ENCODE data around the gene NADSYN1.

The NADSYN1 gene

DNA sequence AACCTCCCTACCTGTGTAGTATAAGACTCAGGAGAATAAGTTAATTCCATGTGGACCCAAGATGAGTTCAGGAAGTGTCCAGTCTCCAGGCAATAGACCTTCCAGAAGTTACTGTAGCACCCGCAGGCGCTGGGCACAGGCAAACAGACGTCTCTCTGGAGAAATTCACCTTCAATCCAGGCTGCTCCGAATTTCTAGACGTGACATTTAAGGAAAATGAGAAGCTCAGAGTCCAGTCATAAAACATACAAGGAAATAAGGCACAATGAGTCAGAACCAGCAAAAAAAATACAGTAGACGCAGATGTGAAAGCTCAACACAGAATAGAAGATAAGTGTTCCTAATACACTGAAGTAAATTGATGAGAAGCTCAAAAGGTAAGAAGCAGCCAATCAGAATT lies 14.2 kb downstream of the NADSYN1 start:
- TF ChIP-seq, protein P1, sequence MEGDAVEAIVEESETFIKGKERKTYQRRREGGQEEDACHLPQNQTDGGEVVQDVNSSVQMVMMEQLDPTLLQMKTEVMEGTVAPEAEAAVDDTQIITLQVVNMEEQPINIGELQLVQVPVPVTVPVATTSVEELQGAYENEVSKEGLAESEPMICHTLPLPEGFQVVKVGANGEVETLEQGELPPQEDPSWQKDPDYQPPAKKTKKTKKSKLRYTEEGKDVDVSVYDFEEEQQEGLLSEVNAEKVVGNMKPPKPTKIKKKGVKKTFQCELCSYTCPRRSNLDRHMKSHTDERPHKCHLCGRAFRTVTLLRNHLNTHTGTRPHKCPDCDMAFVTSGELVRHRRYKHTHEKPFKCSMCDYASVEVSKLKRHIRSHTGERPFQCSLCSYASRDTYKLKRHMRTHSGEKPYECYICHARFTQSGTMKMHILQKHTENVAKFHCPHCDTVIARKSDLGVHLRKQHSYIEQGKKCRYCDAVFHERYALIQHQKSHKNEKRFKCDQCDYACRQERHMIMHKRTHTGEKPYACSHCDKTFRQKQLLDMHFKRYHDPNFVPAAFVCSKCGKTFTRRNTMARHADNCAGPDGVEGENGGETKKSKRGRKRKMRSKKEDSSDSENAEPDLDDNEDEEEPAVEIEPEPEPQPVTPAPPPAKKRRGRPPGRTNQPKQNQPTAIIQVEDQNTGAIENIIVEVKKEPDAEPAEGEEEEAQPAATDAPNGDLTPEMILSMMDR (IDR thresholded peaks at IDR 0.05) = no peak
- H3K27ac ChIP-seq = no peak overlapping the region
- no peak overlapping the region for H3K4me3 ChIP-seq (ENCODE audit: low read depth, low read length)
- no peaks in the 10 kb centered on the region for H3K4me1 ChIP-seq
- H3K36me3 ChIP-seq (ENCODE audit: control insufficient read depth, insufficient read depth, low read length) = no peaks in the 10 kb centered on the region
- no peaks in the 10 kb centered on the region for H3K27me3 ChIP-seq (ENCODE audit: control insufficient read depth, insufficient read depth, low read length)
- no peaks in the 10 kb centered on the region for H3K9me3 ChIP-seq (ENCODE audit: control insufficient read depth, low read length)
- H3K4me2 ChIP-seq (ENCODE audit: low read length) = no peak overlapping the region
- H3K79me2 ChIP-seq = no peaks in the 10 kb centered on the region
- H3K9ac ChIP-seq = no peak overlapping the region
- H2AFZ ChIP-seq = no peak overlapping the region

DNA sequence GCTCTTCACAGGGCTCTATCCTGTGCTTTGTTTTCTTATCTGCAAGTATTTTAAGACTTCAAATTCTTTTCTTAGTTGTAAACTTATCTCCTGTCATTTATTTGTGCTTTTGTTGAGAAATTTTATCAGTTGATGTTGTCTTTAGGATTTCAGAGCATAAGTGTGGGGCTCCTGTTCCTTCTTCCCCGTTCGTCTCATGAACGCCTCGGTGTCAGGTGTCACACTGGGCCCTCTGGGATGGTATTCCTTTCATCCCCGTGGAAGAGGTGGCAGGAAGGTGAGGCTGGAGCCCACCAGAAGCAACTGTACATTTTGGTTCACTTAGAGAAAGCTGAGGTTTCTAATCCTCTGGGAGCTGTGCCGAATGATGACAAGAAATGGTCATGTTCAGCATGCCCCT lies 17.9 kb downstream of the NADSYN1 start:
- H3K9ac ChIP-seq = no peak overlapping the region
- no peak overlapping the region for H3K27ac ChIP-seq
- TF ChIP-seq, protein P1 (IDR thresholded peaks at IDR 0.05) = no peak
- no peaks in the 10 kb centered on the region for H3K79me2 ChIP-seq
- H3K9me3 ChIP-seq (ENCODE audit: control insufficient read depth, low read length) = no peaks in the 10 kb centered on the region
- H3K4me1 ChIP-seq = no peaks in the 10 kb centered on the region
- H3K27me3 ChIP-seq (ENCODE audit: control insufficient read depth, insufficient read depth, low read length) = no peaks in the 10 kb centered on the region
- no peak overlapping the region for H3K4me3 ChIP-seq (ENCODE audit: low read depth, low read length)
- H3K36me3 ChIP-seq (ENCODE audit: control insufficient read depth, insufficient read depth, low read length) = no peaks in the 10 kb centered on the region
- H2AFZ ChIP-seq = no peak overlapping the region
- no peak overlapping the region for H3K4me2 ChIP-seq (ENCODE audit: low read length)

DNA sequence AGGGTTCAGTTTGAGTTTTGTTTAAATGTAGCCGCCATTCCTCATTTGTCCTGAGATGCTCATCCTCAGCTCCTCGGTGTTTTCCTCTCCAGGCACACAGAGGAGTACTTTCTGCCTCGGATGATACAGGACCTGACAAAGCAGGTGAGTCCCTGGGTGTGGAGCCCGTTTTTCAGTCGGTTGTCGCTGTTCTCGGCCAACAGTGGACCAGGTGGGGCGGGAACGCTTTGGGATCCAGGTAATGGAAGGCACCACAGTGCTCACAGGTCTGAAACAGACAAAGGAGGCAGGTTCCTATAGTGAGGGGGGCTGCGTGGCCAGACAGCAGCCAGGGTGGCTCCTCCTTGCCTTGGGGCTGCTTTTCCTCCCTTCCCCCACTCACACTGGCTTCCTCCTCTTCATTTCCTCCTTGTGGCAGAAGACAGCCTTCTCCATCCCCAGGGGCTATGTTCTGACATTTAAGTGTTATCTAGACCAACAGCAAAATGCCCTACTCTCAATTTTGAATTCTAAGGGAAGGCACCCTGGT lies 19.4 kb downstream of the NADSYN1 start:
- no peak overlapping the region for H3K4me2 ChIP-seq (ENCODE audit: low read length)
- no peaks in the 10 kb centered on the region for H3K79me2 ChIP-seq
- no peak overlapping the region for H3K9ac ChIP-seq
- no peak overlapping the region for H3K4me3 ChIP-seq (ENCODE audit: low read depth, low read length)
- no peaks in the 10 kb centered on the region for H3K36me3 ChIP-seq (ENCODE audit: control insufficient read depth, insufficient read depth, low read length)
- no peaks in the 10 kb centered on the region for H3K27me3 ChIP-seq (ENCODE audit: control insufficient read depth, insufficient read depth, low read length)
- H3K9me3 ChIP-seq (ENCODE audit: control insufficient read depth, low read length) = no peaks in the 10 kb centered on the region
- no peak overlapping the region for H3K27ac ChIP-seq
- H3K4me1 ChIP-seq = no peaks in the 10 kb centered on the region
- TF ChIP-seq, protein P1 (IDR thresholded peaks at IDR 0.05) = no peak
- no peak overlapping the region for H2AFZ ChIP-seq

DNA sequence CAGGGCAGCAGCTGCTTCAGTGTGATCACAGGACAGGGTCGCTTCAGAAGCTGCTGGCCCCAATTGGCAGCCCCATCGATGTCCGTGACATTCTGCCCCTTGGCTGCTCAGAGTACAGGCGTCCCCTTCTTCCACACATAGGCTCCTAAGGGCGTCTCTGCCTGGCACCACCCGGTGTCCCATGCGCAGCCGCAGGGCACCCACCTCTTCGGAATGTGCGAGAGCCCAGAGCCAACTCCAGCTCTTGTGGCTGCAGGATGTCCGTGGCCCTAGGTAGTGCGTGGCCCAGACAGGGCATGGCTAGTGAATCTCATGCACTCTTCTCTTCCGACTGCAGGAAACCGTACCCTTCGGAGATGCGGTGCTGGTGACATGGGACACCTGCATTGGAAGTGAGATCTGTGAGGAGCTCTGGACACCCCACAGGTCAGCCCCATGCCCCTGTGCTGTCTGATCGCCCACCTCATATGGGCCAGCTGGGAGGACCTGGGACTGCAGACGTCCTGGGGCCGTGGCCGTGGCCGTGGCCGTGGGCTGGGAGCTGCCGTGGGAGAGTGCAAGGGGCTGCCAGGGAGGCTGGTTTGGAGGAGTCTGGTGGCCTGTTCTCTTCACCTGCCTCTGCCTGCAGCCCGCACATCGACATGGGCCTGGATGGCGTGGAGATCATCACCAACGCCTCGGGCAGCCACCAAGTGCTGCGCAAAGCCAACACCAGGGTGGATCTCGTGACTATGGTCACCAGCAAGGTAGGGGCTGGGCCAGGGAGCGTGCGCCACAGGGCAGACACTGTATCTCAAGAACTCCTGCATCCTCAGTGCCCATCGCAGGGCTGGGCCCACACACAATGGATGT lies 20.2 kb downstream of the NADSYN1 start:
- Histone ChIP-seq H3K9ac (no peak overlapping the region), H3K27ac (no peak overlapping the region), H3K27me3 (ENCODE audit: control insufficient read depth, insufficient read depth, low read length) (no peaks in the 10 kb centered on the region), H3K4me1 (no peaks in the 10 kb centered on the region), H3K79me2 (no peaks in the 10 kb centered on the region), H3K4me2 (ENCODE audit: low read length) (no peak overlapping the region), H3K9me3 (ENCODE audit: control insufficient read depth, low read length) (no peaks in the 10 kb centered on the region), H3K4me3 (ENCODE audit: low read depth, low read length) (no peak overlapping the region), H2AFZ (no peak overlapping the region), H3K36me3 (ENCODE audit: control insufficient read depth, insufficient read depth, low read length) (no peaks in the 10 kb centered on the region)
- TF ChIP-seq, protein P1 (IDR thresholded peaks at IDR 0.05) = no peak

DNA sequence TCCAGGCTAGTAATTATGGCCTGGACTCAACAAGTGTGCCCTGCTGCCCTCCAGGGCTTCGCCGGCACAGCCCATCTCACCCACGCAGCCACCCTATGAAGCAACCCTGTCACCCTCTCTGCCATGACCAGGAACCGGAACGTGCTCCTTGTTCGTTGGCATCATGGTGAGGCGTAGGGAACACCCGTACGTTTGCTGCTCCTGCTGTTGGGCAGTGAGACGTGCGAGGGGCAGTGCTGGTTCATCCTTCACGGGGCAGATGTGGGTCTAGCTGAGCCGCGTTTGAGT lies 20.7 kb downstream of the NADSYN1 start:
- H2AFZ ChIP-seq = no peak overlapping the region
- no peaks in the 10 kb centered on the region for H3K36me3 ChIP-seq (ENCODE audit: control insufficient read depth, insufficient read depth, low read length)
- H3K9ac ChIP-seq = no peak overlapping the region
- H3K4me2 ChIP-seq (ENCODE audit: low read length) = no peak overlapping the region
- TF ChIP-seq, protein P1 (IDR thresholded peaks at IDR 0.05) = no peak
- no peak overlapping the region for H3K4me3 ChIP-seq (ENCODE audit: low read depth, low read length)
- H3K27ac ChIP-seq = no peak overlapping the region
- no peaks in the 10 kb centered on the region for H3K4me1 ChIP-seq
- H3K9me3 ChIP-seq (ENCODE audit: control insufficient read depth, low read length) = no peaks in the 10 kb centered on the region
- no peaks in the 10 kb centered on the region for H3K27me3 ChIP-seq (ENCODE audit: control insufficient read depth, insufficient read depth, low read length)
- H3K79me2 ChIP-seq = no peaks in the 10 kb centered on the region
